HG02759 (cell line): ENCODE measurements around the gene SH3PXD2A.
"Not testable (repeated sequence)": the region's sequence is repeated elsewhere in the genome, so short reads cannot be mapped to it uniquely, and the experiment has no call there.

Experiments
- ATAC-seq: cut with Tn5 transposase; IDR thresholded peaks from one replicate; pipeline ENCODE4 v1.9.1; 2021; ENCODE audit warnings: mild to moderate bottlenecking, moderate library complexity; ENCODE audit not compliant: unreplicated experiment

The SH3PXD2A gene

GRCh38 chr10:103813312-103813711 is 42.1 kb downstream of the SH3PXD2A start:
- ATAC-seq: not testable (repeated sequence)

- ATAC-seq: no peak
Observed at GRCh38 chr10:103812432-103812831, 42.9 kb downstream of the SH3PXD2A start.

- ATAC-seq: no peak
Observed at GRCh38 chr10:103812004-103812403, 43.4 kb downstream of the SH3PXD2A start.

- ATAC-seq: no peak
Observed at GRCh38 chr10:103811463-103811862, 43.9 kb downstream of the SH3PXD2A start.

- ATAC-seq: no peak
Observed at GRCh38 chr10:103808780-103809179, 46.6 kb downstream of the SH3PXD2A start.

GRCh38 chr10:103807996-103808395 is 47.4 kb downstream of the SH3PXD2A start:
- ATAC-seq: no peak

- ATAC-seq: no peak
Observed at GRCh38 chr10:103806395-103807187, 48.8 kb downstream of the SH3PXD2A start.

- ATAC-seq: no peak
Observed at GRCh38 chr10:103805781-103806180, 49.6 kb downstream of the SH3PXD2A start.

GRCh38 chr10:103804871-103805270 is 50.5 kb downstream of the SH3PXD2A start:
- ATAC-seq: no peak

GRCh38 chr10:103803941-103804340 is 51.4 kb downstream of the SH3PXD2A start:
- ATAC-seq: no peak

- no peak for ATAC-seq
Observed at GRCh38 chr10:103802637-103803353, 52.6 kb downstream of the SH3PXD2A start.

GRCh38 chr10:103802081-103802480 is 53.3 kb downstream of the SH3PXD2A start:
- ATAC-seq: no peak

GRCh38 chr10:103800789-103801540 is 54.4 kb downstream of the SH3PXD2A start:
- ATAC-seq: peak; percentile 97

- no peak for ATAC-seq
Observed at GRCh38 chr10:103800089-103800488, 55.3 kb downstream of the SH3PXD2A start.

- ATAC-seq: no peak
Observed at GRCh38 chr10:103799341-103799740, 56.0 kb downstream of the SH3PXD2A start.

GRCh38 chr10:103798511-103798910 is 56.9 kb downstream of the SH3PXD2A start:
- ATAC-seq: no peak

GRCh38 chr10:103797857-103798256 is 57.5 kb downstream of the SH3PXD2A start:
- no peak for ATAC-seq

- no peak for ATAC-seq
Observed at GRCh38 chr10:103795634-103796270, 59.6 kb downstream of the SH3PXD2A start.

- no peak for ATAC-seq
Observed at GRCh38 chr10:103794996-103795395, 60.4 kb downstream of the SH3PXD2A start.

- no peak for ATAC-seq
Observed at GRCh38 chr10:103793920-103794883, 61.2 kb downstream of the SH3PXD2A start.
